NOMO-1 treated with DMSO at 0.1 percent for 48 hours (cell line): Measurements from ENCODE around the gene RHBDF1.
A peak's percentile ranks its signal among the peaks of the same experiment; 100 is the strongest.

Source experiments
- DNase-seq: peaks from one replicate; lab custom pipeline; 2025; ENCODE audit not compliant: unreplicated experiment; lab: John Stamatoyannopoulos, UW

RHBDF1 gene, protein sequence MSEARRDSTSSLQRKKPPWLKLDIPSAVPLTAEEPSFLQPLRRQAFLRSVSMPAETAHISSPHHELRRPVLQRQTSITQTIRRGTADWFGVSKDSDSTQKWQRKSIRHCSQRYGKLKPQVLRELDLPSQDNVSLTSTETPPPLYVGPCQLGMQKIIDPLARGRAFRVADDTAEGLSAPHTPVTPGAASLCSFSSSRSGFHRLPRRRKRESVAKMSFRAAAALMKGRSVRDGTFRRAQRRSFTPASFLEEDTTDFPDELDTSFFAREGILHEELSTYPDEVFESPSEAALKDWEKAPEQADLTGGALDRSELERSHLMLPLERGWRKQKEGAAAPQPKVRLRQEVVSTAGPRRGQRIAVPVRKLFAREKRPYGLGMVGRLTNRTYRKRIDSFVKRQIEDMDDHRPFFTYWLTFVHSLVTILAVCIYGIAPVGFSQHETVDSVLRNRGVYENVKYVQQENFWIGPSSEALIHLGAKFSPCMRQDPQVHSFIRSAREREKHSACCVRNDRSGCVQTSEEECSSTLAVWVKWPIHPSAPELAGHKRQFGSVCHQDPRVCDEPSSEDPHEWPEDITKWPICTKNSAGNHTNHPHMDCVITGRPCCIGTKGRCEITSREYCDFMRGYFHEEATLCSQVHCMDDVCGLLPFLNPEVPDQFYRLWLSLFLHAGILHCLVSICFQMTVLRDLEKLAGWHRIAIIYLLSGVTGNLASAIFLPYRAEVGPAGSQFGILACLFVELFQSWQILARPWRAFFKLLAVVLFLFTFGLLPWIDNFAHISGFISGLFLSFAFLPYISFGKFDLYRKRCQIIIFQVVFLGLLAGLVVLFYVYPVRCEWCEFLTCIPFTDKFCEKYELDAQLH

DNA sequence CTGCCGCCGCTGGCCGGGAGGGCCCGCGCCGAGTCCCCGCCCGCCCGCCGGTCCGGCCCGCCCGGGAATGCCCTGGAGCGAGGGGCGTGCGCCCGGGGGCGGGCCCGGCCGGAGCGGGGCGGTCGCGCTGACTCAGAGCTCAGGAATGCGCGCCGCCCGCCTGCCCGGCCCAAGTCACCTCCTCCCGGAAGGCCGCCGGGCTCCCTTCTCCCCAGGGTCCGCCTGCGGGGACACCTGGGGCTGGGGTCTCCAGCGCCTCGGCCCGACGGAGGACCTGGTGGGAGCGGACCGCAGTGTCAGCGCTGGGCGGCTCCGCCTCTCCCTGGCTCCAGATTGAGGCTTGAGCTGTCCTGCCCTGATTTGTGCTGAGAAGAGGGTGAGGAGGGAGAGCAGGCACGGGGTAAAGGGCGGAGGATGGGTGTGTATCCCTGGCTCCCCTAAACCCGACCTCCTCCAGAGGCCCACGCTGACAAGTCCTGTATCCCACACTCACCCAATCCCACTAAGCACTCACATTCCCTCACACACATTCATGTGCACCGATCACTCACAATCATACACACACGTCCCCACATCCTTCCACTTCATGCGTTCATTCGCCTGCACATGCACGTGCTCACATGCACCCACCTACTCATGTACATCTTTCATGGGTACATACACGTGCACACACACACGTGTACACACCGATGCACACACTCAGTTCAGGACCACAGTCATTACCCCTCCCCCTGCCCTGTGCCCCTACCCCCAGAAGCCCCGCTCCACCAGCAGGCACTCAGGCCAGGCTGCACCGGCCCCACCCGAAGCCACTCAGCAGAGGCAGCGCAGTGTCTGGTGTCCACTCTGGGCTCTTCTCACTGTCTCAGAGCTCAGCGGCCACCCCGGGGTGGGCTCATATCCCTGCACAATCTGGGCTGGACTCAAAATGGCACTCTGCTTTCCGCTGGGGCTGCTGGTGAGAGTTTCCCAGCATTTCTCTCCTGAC lies at the start of gene RHBDF1:
TSS of gene RHBDF1 (minus strand) at position 71 of the 988 bp plus-strand sequence. CDS start 7,616 bp downstream, outside the sequence.
- peak; percentile 10 for DNase-seq

DNA sequence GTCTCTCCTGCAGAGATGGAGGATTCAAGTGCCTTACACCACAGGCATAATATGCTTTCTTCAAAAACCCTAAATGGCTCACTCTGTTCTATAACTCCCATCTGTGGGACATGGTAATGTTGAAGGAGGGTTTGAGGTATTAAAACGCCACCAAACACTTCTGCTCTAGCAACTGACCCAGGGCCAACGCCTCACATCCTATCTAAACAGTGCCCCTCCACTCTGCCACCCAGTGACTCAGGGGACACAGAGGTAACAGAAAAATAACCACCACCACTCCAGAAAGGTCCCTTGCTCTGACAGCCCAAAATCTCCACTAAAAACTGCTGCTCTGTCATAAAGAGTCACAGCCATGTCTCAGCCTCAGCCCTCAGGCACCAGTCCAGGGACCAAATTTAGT lies 48.3 kb upstream of the RHBDF1 start:
- no peak for DNase-seq

DNA sequence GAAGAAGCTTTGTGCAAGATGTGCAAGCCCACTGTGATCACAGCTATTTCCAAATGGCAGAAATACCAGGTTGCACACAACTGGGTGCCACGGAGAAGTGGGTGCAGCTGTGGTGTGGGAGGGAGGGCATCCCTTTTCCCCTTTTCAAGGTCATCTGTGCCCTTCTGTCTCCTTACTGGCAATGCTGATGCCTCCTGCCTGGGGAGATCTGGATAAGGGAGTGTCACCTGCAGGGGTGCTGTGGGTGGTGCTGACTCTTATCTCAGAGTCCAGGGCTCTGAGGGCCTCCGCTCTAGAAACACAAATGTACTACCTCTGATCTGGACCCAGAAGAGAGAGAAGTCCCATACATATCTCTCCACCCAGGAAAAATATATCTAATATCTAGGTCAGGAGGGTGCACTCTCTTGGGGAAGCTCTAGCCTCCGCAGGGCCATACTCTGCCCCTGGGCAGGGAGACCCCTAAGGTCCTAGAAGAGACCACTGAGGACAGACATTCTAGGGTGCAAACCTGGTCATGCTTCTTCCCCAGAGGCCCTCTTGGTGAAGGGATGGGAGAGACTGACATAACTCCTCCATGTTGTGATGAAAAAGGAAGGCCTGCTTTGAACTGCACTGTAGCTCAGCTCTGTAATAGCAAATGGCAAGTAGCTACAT lies 47.5 kb upstream of the RHBDF1 start:
- no peak for DNase-seq

DNA sequence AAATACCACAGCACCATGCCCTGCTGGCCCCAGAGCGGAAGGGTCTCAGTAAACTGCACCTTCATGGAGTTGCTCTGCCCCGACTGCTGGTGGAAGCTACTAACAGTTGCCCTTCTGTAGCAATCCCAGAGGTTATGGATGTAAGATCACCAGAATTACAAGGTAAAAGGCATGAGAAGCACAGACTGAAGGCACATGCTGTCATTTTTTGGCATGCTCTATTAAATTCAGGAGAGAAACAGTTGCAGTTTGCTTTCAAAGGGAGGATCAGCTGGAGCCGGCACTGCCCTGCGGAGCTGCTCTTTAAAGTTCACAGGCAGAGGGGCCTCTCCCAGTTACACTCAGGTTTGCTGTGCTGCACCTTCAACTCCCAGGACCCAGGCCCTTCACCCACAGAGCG lies 46.9 kb upstream of the RHBDF1 start:
- no peak for DNase-seq

DNA sequence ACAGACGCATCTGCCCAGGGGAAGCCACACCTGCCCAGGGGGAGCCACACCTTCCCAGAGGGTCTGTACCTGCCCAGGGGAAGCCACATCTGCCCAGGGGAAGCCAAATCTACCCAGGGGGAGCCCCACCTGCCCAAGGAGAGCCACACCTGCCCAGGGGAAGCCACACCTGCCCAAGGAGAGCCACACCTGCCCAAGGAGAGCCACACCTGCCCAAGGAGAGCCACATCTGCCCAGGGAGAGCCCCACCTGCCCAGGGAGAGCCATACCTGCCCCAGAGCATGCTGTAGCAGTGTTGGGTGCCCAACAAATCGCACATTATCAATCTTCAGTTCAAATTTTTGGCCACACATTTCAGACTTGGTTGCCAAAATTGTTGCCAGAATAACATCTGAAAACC lies 46.4 kb upstream of the RHBDF1 start:
- DNase-seq = no peak

DNA sequence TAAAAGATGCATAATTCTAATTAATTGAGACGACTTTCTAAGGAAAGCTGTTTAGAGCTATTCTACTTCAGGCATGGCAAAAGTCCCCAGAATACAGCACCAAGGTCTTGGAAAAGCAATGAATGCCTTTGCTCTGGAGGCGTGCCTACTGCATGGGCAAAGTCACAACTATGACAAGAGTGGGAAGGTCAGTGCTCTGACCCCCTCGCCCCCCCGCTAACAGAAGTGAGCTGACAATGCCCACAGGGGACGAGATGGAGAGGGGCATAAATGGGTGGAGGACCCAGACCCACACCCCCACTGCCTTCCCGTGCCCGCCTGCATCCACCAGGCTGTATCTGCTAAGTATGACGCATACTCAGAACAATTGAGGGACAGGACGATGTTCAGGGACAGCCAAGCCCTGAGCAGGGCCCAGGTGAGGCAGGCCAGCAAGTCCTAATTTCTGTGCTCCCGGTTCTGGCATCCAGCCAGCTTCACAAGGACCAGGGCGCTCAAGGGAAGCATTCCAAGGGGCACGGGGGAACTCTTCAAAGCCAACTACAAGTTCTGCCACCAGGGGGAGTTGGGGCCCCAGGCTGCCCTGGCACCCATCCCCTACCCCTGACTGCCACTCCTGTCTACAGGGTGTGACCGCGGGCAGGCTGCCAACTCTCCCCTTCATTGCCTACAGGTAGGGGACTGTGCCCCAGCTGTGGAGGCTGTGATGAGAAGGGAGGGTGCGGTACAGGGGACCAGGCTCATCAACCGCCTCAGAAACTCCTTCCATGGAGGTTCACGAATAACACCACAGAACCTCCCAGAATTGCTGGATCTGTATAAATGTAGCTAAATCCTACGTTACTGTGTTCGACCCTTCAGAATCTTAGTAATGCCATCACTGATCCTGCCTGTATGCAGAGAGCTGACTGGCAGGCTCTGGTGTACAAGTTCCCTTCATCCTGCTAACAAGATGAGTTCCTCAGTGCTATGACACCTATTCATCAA lies 45.2 kb upstream of the RHBDF1 start:
- DNase-seq = peak; percentile 24

DNA sequence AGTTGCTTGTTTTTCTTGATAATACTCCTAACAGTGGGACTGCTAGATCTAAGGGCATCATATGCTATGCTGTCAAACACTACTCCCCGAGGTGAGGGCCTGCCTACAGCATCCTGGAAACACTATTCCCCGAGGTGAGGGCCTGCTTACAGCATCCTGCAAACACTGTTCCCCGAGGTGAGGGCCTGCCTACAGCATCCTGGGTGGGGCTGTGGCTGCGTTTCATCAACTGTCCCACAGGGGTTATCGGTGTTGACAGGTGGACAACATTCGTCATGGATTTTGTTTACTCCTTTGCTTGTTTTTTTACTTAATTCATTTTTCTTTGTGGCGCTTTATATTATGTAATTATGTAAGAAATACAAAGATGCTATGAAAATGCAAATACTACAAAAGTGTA lies 43.6 kb upstream of the RHBDF1 start:
- DNase-seq = no peak

DNA sequence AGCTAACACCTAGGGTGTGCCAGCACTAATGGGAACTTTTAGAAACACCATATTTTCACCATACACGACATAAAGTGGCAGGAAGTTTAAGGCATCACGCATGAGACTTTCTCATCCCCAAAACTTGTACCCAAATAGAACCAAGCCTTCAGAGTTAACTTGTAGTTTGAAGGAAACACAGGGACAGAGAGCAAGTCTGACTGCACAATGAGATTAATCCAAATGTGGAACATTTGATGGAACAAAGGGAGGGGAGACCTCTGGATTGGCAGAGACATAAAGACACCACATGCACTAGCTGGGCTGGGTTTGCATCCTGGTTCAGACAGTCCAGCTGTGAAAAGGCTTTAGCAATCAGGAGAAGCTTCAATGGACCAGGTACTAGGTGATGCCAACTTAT lies 41.9 kb upstream of the RHBDF1 start:
- DNase-seq = no peak

DNA sequence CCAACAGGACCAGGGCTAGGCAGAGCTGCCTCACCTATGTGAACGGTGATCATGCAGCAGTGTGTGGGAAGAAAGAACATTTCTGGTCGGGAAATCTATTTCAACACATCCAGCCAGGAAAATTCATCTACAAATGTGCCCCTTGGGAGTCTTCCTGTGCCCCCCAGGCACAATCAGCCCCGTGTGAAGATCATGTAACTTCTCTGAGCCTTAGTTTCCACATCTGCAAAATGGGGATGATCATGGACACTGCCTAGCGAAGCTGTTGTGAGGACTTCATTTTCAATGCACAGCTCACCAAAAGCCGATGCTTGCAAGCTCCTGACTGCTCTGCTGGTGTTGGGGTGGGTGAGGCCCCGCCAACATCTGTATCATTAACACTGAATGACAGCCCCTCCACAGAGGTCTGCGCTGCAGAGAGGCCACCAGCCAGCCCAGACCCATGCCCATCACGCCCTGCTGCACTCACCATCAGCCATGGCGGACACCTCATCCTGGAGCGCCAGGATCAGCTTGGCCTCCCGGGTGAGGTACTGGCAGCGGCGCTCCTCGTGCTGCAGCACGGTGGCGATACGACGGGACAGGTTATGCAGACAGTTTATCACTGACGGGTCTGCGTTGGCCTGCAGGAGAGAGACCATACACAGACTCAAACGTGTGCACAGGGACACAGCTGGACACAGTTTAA lies 39.9 kb upstream of the RHBDF1 start:
- DNase-seq = no peak

DNA sequence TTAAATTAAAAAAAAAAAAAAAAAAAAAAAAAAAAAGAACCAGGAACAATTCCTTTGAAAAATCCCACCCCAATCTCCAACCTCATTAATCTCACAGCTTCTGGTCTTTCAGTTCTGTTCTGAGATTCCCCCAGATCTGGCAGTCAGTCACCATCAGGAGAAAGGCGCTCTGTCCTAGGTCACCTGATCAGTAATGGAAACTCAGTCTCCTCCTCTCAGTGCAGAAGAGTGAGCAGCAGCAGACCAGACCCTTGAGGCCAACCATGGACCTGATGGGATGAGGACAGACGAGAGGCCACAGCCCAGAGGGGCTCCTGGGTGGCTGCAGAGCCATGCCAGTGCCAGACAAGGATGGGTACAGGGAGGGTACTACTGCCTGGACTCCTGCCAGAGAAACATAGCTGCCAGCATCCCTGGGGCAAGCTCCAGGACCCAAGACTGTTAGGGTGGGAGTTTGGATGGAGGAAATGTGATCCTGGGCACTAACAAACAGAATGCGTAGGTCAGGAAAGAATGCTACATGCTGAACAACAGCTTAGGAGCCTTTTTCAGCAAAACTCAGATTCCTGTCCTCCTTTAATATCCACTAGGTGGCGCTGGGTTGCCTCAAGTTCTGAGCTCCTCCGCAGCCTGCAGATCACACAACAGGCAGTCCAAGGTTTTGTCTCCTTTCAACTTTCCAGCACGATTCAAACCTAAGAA lies 34.3 kb upstream of the RHBDF1 start:
- DNase-seq = peak; percentile 69

DNA sequence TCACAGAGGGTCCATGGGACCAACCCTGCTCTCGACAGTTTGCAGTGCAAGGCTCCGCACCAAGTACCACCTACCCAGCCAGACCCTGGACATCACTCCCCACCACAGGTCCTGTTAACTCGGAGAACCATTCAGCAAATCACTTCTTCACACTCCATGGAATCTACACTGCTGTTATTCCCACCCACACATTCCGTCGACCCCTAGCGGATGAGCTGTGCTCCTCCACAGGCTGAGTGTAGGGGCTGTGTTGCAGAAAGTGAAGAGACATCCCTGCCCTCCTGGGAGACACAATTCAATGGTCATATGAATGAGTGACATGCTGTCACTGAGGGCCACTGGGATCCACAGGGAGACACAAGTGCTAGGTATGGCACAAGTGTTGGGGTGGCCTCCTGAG lies 33.1 kb upstream of the RHBDF1 start:
- DNase-seq = no peak

DNA sequence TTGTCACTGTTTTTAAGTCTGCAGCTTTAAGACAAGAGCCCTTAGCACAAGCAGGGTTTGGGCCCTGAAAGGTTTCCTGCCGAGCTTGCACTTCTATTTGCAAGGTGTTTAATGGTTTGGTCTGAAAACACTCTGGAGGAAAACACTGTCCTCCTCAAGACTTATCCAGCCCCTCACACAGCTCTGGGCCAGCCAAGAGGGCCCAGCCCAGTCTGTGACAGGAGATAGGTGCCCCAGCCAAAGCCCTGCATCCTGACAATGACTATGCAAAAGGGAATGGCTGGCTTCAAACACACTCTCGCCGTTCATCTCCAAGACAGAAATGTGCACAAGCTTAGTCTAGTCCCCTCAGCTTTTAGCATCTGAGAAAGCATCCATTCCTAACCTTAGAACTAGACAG lies 32.5 kb upstream of the RHBDF1 start:
- DNase-seq = no peak

DNA sequence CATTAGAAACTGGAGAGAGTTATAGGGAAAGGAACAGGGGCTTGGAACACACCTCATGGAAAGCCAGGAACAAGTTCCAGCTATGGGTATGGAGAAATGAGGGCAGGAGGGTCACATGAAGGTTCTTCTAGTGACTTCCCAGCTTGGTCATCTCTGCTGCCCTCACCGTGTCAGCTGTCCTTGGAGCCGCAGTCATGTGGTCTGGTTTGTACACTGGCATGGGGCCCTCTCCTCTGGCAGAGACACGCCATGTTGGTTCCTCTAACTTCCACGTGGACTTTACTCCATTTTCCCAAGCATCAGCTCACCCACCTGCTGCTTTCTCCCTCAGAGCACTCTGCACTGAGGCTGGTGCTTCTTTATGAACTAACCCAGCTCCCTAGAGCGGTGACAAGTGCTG lies 31.9 kb upstream of the RHBDF1 start:
- no peak for DNase-seq

DNA sequence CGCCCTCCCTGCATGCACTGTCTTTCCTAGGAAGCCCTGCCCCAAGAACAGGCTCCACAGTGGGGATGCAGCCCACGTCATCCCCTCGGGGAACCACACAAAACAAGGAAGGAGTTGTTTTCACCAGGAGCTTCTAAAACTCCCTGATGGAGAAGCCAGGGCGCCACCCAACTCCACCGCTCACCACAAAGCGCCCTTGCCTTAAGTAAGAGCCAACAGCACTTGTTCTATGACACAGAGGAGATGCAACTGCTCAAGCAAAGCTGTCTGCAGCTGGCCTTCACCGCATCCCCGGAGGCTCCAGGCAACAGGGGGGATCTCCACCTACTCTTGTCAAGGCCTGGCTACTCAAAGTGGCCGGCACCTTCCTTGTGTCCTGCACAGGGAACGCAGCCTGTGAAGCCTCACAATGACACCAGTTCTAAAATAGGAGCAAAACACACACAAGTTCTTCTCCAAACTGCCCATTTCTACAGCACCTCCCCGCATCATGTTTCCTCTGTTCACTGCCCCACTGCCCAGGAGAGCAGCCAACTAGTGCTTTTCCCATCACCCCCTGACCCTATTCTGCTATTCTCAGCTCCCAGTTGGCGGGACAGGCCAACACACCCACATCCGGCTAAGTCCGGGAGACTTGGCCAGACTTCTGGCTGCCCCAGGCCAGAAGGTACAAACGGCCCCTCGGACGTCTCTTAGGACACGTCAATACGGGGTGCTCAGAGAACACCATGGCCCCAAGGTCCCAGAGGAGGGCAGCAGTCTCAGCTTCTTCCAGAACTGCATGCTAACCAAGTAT lies 29.8 kb upstream of the RHBDF1 start:
- DNase-seq = no peak

DNA sequence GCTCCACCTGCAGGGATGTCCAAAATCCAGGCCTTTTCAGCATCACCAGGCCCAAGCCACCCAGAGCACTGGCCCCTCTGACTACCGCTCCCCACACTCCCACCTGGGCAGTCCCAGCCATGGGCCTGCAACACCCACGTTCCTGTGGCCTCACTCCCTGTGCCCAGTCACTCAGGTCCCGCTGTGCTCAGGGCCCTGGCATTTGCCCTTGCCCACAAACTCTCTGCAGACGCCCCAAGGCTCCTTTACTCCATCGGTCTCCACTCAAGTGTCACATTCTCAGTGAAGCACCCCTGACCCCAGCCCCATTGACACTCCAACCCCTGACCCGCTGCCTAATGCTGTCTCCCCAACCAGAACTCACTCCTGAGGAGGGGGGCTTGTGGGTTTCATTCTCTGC lies 29.2 kb upstream of the RHBDF1 start:
- no peak for DNase-seq

DNA sequence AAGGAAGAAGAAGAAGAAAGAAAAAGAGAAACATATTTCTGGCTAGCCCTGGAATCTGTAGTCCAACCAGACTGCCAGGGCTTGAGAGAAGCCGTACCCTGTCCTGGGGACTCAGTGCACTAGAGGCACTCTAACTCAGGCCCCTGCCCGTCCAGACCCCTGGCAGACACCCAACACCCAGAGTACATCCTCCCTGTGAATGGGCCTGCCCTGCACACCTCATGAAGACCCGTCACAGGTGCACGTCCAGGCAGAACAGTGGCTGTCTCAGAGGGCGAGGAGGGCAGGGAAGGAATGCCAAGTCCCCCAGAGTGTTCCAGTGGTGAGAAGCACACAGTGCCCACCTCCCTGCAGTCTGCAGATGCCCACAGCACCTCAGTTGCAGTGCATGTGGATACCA lies 28.6 kb upstream of the RHBDF1 start:
- no peak for DNase-seq

DNA sequence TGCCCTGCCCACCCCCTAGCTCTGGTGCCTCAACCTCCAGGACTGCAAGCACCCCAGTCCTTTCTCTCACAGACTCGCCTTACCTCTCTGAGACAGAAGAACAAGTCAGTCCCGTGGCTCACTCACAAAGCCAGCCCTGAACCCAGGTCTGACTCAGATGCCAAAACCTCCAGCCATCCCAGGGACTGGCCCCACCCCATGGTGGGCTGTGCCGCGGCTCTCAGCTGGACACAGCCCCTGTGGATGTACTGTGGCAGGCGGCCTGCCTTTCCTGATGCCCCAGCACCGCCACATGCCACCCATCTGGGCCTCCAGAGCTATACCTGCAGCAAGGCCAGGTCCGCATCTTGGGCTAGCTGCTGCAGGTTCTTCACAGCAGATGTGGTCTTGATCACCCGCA lies 25.4 kb upstream of the RHBDF1 start:
- no peak for DNase-seq
